ACC112 (cell line): ENCODE measurements around the gene ACTG1.

Experiments
- H2AFZ ChIP-seq: fragments of 200-600 bp; sonication (generic); one replicate; pipeline ENCODE4 v1.6.0; 2017; ENCODE audit warnings: antibody characterized with exemption, low read length; ENCODE audit not compliant: unreplicated experiment
- H3K27ac ChIP-seq: fragments of 200-600 bp; sonication (generic); 2 replicates; pipeline ENCODE4 v1.5.1; 2014; ENCODE audit warnings: low read depth, mild to moderate bottlenecking, antibody characterized with exemption, low read length, moderate library complexity
- H3K27me3 ChIP-seq: fragments of 200-600 bp; sonication (generic); 2 replicates; pipeline ENCODE4 v1.6.1; 2014; ENCODE audit warnings: mild to moderate bottlenecking, antibody characterized with exemption, low read length, moderate library complexity, mixed read lengths; ENCODE audit not compliant: insufficient read depth
- H3K36me3 ChIP-seq: fragments of 200-600 bp; sonication (generic); 2 replicates; pipeline ENCODE4 v1.6.1; 2016; ENCODE audit warnings: mild to moderate bottlenecking, antibody characterized with exemption, low read length, moderate library complexity, mixed read lengths; ENCODE audit not compliant: insufficient read depth
- H3K4me1 ChIP-seq: fragments of 200-600 bp; sonication (generic); one replicate; pipeline ENCODE4 v1.6.1; 2016; ENCODE audit warnings: low read length, mixed read lengths; ENCODE audit not compliant: insufficient read depth, unreplicated experiment, control insufficient read depth
- H3K4me3 ChIP-seq: fragments of 200-600 bp; sonication (generic); 2 replicates; pipeline ENCODE4 v1.5.1; 2014; ENCODE audit warnings: mild to moderate bottlenecking, low read depth, low read length
- H3K79me2 ChIP-seq: fragments of 200-600 bp; sonication (generic); one replicate; pipeline ENCODE4 v1.6.0; 2016; ENCODE audit warnings: low read length; ENCODE audit not compliant: control insufficient read depth, unreplicated experiment, insufficient read depth

Gene ACTG1

DNA sequence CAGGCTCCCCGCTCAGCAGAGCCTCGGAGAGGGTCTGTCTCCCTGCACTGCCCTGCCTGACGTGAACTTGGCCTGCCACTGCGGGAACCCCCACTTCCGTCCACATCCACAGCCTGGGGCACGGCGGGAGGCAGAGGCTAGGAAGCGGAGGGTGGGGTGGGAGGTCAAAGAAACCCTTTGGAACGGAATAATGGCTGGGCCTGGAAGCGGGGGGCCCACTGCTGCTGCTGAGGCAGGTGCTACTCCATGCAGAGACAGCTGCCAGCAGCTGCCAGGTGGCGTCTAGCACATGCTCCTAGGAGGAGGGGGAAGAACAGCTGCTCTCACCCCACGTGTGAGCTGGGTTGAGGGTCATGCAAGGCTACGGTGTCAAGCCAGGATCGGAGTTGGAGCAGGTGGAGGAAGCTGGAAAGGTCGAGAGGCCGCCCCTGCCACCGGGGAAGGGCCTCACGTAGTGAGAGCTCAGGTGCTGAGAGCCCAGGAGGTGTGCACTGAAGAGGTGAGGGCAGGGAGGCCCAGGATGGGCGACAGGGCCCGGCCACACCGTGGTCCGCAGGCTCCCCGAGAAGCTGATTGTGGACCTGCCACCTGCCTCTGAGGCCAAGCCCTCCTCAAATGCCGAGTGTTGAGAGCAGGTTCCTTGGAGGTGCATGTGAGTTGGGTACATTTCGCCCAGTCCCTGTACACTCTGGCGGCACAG, 25.4 kb upstream of the ACTG1 start:
- Histone ChIP-seq H3K4me1 (no peaks in the 10 kb centered on the region), H2AFZ (no peak overlapping the region), H3K27ac (no peak overlapping the region), H3K36me3 (no peaks in the 10 kb centered on the region), H3K79me2 (no peaks in the 10 kb centered on the region), H3K27me3 (peaks cover 10% of the 10 kb centered on the region; the same call in 1 of the 2 replicates), H3K4me3 (no peak overlapping the region)

DNA sequence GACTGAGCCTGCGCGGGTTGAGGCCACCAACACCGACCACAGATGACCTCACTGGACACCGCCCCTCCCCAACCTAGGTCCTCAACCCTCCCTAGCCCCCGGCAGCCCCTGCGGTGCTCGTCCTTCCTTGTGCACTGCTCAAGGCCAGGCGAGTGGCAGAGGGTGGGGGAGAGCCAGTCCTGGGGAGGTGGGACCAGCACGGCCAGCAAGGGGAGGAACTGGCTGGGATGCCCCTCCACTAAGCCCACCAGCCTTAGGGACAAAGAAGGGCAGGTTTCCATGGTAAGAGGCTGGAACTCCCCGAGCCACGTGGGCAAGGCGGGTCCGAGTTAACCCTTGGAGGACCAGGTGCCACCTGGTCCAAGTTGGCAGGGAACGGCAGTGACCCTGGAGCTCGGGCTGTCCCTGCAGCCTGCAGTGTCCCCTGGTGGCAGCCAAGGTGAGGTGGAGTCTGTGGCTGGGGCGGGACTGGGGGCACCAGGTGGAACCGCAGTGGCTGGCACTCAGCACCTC, 24.8 kb upstream of the ACTG1 start:
- no peaks in the 10 kb centered on the region for H3K4me1 ChIP-seq
- no peaks in the 10 kb centered on the region for H3K79me2 ChIP-seq
- peaks cover 10% of the 10 kb centered on the region; the same call in 1 of the 2 replicates for H3K27me3 ChIP-seq
- no peak overlapping the region for H3K27ac ChIP-seq
- H3K4me3 ChIP-seq, result no peak overlapping the region
- H3K36me3 ChIP-seq, result no peaks in the 10 kb centered on the region
- no peak overlapping the region for H2AFZ ChIP-seq

DNA sequence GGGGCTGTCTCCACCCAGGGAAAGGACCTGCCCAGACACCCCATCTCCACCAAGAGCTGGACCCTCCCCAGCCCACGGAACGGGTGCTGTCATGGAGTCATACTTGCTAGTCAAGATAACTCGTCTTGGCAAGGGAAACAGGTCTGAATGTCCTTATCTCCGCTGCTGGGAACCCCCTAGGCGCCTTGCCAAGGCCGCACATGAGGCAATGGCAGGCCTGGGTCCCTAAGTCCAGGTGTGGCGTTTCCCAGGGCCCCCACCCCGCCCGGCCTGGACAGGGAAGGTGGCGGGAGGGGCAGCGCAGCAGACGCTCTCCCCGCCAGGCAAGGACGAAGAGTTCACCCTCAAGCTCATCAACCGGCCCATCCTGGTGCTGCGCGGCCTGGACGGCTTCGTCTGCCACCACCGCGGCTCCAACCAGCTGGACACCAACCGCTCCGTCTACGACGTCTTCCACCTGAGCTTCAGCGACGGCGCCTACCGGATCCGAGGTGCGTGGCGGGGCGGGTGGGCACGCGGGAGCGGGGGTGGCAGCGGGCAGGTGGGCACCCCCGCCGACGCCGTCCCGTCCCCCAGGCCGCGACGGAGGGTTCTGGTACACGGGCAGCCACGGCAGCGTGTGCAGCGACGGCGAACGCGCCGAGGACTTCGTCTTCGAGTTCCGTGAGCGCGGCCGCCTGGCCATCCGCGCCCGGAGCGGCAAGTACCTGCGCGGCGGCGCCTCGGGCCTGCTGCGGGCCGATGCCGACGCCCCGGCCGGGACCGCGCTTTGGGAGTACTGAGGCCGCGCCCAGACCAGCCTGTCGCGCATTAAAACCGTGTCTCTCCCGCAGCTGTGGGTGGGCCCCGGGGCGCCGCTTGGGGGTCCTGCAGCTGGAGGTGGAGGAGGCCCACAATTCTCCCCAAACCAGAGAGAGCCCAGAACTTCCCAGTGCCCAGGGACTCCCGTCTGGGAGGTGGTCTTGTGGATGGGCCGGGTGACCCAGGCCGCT, 24.0 kb upstream of the ACTG1 start:
- H3K27ac ChIP-seq, result no peak overlapping the region
- no peaks in the 10 kb centered on the region for H3K4me1 ChIP-seq
- no peak overlapping the region for H2AFZ ChIP-seq
- peaks cover 10% of the 10 kb centered on the region; the same call in 1 of the 2 replicates for H3K27me3 ChIP-seq
- no peaks in the 10 kb centered on the region for H3K79me2 ChIP-seq
- H3K36me3 ChIP-seq, result no peaks in the 10 kb centered on the region
- H3K4me3 ChIP-seq, result no peak overlapping the region

DNA sequence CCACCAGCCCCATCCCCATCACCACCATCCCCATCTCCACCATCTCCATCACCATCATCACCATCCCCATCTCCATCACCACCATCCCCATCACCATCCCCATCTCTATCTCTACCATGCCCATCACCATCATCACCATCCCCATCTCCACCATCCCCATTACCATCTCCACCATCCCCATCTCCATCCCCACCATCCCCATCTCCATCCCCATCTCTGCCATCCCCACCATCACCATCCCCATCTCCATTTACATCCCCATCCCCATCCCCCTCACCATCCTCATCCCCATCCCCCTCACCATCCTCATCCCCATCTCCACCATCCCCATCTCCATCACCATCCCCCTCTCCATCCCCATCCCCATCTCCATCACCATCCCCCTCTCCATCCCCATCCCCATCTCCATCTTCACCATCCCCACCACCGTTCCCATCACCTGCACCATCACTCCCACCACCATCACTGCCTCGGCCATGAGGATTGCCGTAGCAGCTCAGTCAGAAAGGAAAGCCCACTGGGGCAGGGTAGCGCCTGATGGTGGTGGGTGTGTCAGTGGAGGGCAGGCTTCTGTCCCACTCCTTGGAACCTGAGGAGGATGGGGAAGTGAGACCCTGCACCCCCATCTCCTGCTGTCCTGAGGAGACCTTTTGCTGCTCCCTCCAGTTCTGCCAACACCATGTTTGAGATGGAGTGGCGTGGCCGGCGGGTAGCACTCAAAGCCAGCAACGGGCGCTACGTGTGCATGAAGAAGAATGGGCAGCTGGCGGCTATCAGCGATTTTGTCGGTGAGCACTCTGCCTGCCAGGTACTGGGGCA, 23.1 kb upstream of the ACTG1 start:
- no peaks in the 10 kb centered on the region for H3K36me3 ChIP-seq
- no peak overlapping the region for H3K27ac ChIP-seq

DNA sequence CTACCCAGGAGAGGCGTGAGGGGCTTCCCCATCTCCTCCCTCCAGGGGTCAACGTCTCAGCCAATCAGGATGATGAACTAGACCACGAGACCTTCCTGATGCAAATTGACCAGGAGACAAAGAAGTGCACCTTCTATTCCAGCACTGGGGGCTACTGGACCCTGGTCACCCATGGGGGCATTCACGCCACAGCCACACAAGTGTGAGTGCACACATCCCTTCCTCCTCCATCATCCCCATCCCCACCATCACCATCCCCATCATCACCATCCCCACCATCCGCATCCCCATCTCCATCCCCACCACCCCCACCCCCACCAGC, 22.4 kb upstream of the ACTG1 start:
- Histone ChIP-seq H3K36me3 (no peaks in the 10 kb centered on the region), H3K27me3 (peaks cover 10% of the 10 kb centered on the region; the same call in 1 of the 2 replicates), H3K4me1 (no peaks in the 10 kb centered on the region), H2AFZ (no peak overlapping the region), H3K79me2 (no peaks in the 10 kb centered on the region), H3K4me3 (no peak overlapping the region), H3K27ac (no peak overlapping the region)

More for the DNA sequence above, 23.1 kb upstream of the ACTG1 start:
- no peak overlapping the region for H2AFZ ChIP-seq
- peaks cover 10% of the 10 kb centered on the region; the same call in 1 of the 2 replicates for H3K27me3 ChIP-seq
- H3K4me3 ChIP-seq, result no peak overlapping the region
- H3K79me2 ChIP-seq, result no peaks in the 10 kb centered on the region
- H3K4me1 ChIP-seq, result no peaks in the 10 kb centered on the region

DNA sequence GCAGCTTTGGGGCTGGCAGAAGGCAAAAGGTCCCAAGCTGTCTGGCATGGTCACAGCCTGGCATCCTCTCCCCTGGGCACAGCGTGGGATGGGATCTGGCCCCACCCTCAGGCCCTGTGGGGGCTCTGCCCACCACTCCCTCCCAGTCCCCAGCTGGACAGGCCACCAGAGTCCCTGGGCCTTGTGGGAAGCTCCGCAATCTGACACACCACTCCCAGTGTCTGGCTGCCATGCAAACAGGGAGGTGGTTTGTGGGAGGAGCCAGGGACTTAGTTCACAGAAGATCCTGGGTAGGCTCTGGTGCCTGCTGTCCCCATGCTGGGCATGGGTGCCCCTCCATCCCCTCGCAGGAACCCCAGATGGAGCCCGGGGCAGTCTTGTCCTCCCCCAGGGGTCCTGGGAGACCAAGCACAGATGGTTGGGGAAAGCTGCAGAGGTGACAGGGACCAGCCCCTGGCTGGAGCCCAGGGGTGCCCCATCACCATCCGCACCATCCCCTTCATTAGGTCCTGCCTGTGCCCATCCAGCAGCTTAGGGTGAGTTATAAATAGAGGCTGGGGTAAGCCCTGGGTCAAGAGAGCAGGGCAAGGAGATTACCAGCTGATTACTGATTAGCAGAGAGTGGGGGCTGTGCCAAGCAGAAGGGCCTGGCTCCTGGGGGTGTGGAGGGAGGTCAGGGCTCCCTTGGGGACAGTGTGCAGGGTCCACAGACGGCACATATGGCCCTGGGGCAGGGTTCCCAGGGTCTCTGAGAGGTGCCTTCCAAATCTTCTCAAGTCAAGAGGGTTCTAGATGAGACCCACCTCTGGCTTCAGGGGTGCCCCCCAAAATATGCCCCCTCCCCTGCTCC, 21.8 kb upstream of the ACTG1 start:
- Histone ChIP-seq H3K4me1 (no peaks in the 10 kb centered on the region), H2AFZ (no peak overlapping the region), H3K4me3 (no peak overlapping the region), H3K36me3 (no peaks in the 10 kb centered on the region), H3K79me2 (no peaks in the 10 kb centered on the region), H3K27me3 (peaks cover 11% of the 10 kb centered on the region; the same call in 1 of the 2 replicates), H3K27ac (no peak overlapping the region)

DNA sequence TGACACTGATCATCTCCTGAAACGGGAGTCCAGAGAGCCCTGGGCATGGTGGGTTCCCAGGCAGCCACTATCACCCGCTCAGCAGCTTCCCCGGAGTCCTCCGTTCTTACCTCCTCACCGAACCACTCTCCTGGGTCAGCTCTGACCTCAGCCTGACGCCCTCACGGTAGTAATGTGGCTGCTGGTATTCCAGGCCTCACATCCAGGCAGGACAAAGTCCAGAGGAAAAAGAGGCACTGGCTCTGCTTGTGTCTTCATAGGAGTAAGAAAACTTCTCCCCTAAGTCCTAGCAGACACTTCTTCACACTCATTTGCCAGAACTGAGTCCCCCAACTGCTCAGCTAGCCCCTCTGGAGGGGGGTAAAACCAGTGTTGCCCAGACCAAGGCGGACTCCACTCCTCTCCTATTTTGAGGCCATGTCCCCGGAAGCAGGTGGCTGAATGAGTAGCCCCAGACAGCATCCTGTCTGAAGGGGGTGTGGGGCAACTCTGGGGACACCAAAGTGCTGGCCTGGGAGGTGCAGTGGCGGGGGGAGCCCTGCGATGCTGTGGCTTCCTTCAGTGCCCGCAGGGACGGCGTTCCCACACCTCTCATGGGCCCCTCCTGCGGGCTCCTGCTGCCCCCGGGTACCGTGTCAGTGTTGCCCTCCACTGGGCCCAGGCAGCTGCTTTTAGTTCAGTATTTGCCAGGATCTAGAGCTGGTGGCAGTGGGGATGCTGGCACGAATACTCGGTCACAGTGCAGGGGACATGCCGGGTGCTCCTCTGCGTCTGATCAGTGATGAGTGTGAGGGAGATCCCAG, 20.9 kb upstream of the ACTG1 start:
- Histone ChIP-seq H3K4me1 (no peaks in the 10 kb centered on the region), H2AFZ (no peak overlapping the region), H3K27ac (no peak overlapping the region), H3K79me2 (no peaks in the 10 kb centered on the region), H3K36me3 (no peaks in the 10 kb centered on the region), H3K4me3 (no peak overlapping the region), H3K27me3 (peaks cover 13% of the 10 kb centered on the region; the same call in 1 of the 2 replicates)

DNA sequence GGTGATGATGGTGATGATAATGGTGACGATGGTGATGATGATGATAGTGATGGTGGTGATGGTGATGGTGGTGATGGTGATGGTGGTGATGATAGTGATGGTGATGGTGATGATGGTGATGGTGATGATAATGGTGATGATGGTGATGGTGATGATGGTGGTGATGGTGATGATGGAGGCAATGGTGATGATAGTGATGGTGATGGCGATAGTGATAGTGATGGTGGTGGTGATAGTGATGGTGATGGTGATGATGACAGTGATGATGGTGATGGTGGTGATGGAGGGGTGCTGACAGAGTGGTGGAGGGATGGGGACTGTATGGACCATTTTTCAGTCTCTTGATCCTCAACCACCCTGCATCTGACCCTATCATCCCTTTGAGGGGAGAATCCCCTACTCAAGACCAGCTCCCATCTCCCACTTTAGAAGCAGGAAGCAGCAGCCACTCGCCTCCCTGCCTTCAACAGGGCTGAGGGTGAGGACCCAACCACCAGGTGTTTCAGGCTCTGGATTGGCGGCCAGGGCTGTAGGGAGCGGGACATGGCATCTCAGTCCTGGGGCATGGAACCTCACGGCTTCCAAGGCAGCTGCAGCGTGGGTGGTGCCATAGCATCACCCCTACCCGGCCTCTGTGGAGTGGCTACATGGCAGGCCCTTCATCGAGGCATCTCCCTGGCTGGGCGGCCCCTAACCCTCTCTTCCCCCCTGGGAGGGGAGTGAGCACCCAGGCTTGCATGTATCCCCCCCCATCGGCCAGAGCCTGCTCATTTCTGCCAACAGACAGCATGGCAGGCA, 20.1 kb upstream of the ACTG1 start:
- Histone ChIP-seq H3K36me3 (no peaks in the 10 kb centered on the region), H3K27me3 (peaks cover 13% of the 10 kb centered on the region; the same call in 1 of the 2 replicates), H3K79me2 (no peaks in the 10 kb centered on the region), H3K27ac (no peak overlapping the region), H3K4me1 (no peaks in the 10 kb centered on the region), H3K4me3 (no peak overlapping the region), H2AFZ (no peak overlapping the region)
